H9 (cell line): ENCODE data around the gene EAF1. TPM values are rescaled to one million over a fixed set of nuclear protein-coding genes. Genes with fewer than 3 reads are reported as not detected.
"Not testable (repeated sequence)": the region's sequence is repeated elsewhere in the genome, so short reads cannot be mapped to it uniquely, and the experiment has no call there.

Experiments used
- DNase-seq: peaks from one replicate; pipeline ENCODE4 v3.0.0-alpha.2; 2017
- H2AFZ ChIP-seq: one replicate; pipeline ENCODE4 v1.6.1; 2013; ENCODE audit warnings: mild to moderate bottlenecking, low read length, control low read depth, moderate library complexity
- H2AK5ac ChIP-seq: 2 replicates; pipeline ENCODE4 v1.6.1; 2013; ENCODE audit warnings: low read length, control low read depth, mixed read lengths; ENCODE audit not compliant: insufficient read length
- H2BK120ac ChIP-seq: one replicate; pipeline ENCODE4 v1.6.1; 2013; ENCODE audit warnings: low read depth, mild to moderate bottlenecking, low read length, control low read depth, inconsistent platforms; ENCODE audit not compliant: poor library complexity, severe bottlenecking
- H2BK12ac ChIP-seq: 2 replicates; pipeline ENCODE4 v1.6.1; 2013; ENCODE audit warnings: low read length, control low read depth, mixed read lengths, low read depth; ENCODE audit not compliant: insufficient read length
- H2BK15ac ChIP-seq: 2 replicates; pipeline ENCODE4 v1.6.1; 2013; ENCODE audit warnings: low read depth, low read length, control low read depth
- H2BK20ac ChIP-seq: one replicate; pipeline ENCODE4 v1.6.1; 2013; ENCODE audit warnings: low read depth, mild to moderate bottlenecking, low read length, control low read depth, inconsistent platforms; ENCODE audit not compliant: poor library complexity, severe bottlenecking
- H2BK5ac ChIP-seq: 2 replicates; pipeline ENCODE4 v1.6.1; 2013; ENCODE audit warnings: low read length, control low read depth, mixed read lengths; ENCODE audit not compliant: insufficient read length
- H3K14ac ChIP-seq: 2 replicates; pipeline ENCODE4 v1.6.1; 2013; ENCODE audit warnings: low read length, control low read depth; ENCODE audit not compliant: insufficient read depth
- H3K18ac ChIP-seq: 2 replicates; pipeline ENCODE4 v1.6.1; 2013; ENCODE audit warnings: low read depth, mild to moderate bottlenecking, mixed read lengths, low read length, control low read depth; ENCODE audit not compliant: insufficient read length
- H3K23ac ChIP-seq: 2 replicates; pipeline ENCODE4 v1.6.1; 2013; ENCODE audit warnings: low read length, control low read depth, mixed read lengths, low read depth; ENCODE audit not compliant: insufficient read length
- H3K23me2 ChIP-seq: 2 replicates; pipeline ENCODE4 v1.6.1; 2013; ENCODE audit warnings: low read depth, mild to moderate bottlenecking, mixed read lengths, low read length, control low read depth; ENCODE audit not compliant: insufficient read length, poor library complexity, severe bottlenecking
- H3K27ac ChIP-seq: 2 replicates; pipeline ENCODE4 v1.5.1; 2013; ENCODE audit warnings: low read length, control low read depth, mixed read lengths, low read depth; ENCODE audit not compliant: insufficient read length
- H3K27me3 ChIP-seq: 2 replicates; pipeline ENCODE4 v1.6.1; 2013; ENCODE audit warnings: low read length, control low read depth, inconsistent platforms; ENCODE audit not compliant: insufficient read depth
- H3K4ac ChIP-seq: 2 replicates; pipeline ENCODE4 v1.6.1; 2013; ENCODE audit warnings: low read depth, mild to moderate bottlenecking, control low read depth, inconsistent platforms, low read length, moderate library complexity
- H3K4me1 ChIP-seq: 2 replicates; pipeline ENCODE4 v1.6.1; 2013; ENCODE audit warnings: low read length, control low read depth, inconsistent platforms; ENCODE audit not compliant: insufficient read depth
- H3K4me2 ChIP-seq: 2 replicates; pipeline ENCODE4 v1.6.1; 2013; ENCODE audit warnings: low read length, control low read depth, mixed read lengths; ENCODE audit not compliant: insufficient read length, insufficient read depth
- H3K56ac ChIP-seq: 2 replicates; pipeline ENCODE4 v1.6.1; 2013; ENCODE audit warnings: low read depth, mild to moderate bottlenecking, mixed read lengths, low read length, control low read depth; ENCODE audit not compliant: insufficient read length
- H3K79me1 ChIP-seq: 2 replicates; pipeline ENCODE4 v1.6.1; 2013; ENCODE audit warnings: low read depth, mild to moderate bottlenecking, moderate library complexity, low read length, control low read depth, inconsistent platforms; ENCODE audit not compliant: insufficient read depth, poor library complexity, severe bottlenecking
- H3K79me2 ChIP-seq: 2 replicates; pipeline ENCODE4 v1.6.1; 2013; ENCODE audit warnings: low read length, control low read depth, inconsistent platforms; ENCODE audit not compliant: insufficient read depth
- H3K9ac ChIP-seq: 2 replicates; pipeline ENCODE4 v1.6.1; 2013; ENCODE audit warnings: low read length, control low read depth, mixed read lengths; ENCODE audit not compliant: insufficient read length; ENCODE audit errors: extremely low read depth
- H3K9me3 ChIP-seq: one replicate; pipeline ENCODE4 v1.6.1; 2013; ENCODE audit warnings: low read depth, low read length, inconsistent platforms; ENCODE audit not compliant: control insufficient read depth
- H3T11ph ChIP-seq: one replicate; pipeline ENCODE4 v1.6.1; 2013; ENCODE audit warnings: mild to moderate bottlenecking, low read length, control low read depth, inconsistent platforms
- H4K20me1 ChIP-seq: one replicate; pipeline ENCODE4 v1.6.1; 2013; ENCODE audit not compliant: control insufficient read depth, insufficient read length, insufficient read depth
- H4K5ac ChIP-seq: 2 replicates; pipeline ENCODE4 v1.6.1; 2013; ENCODE audit warnings: low read depth, mild to moderate bottlenecking, mixed read lengths, low read length, control low read depth; ENCODE audit not compliant: insufficient read length
- H4K8ac ChIP-seq: replicated peaks from 2 replicates; pipeline ENCODE4 v1.6.1; 2013; ENCODE audit warnings: low read length, control low read depth, mixed read lengths, low read depth; ENCODE audit not compliant: insufficient read length
- H4K91ac ChIP-seq: 2 replicates; pipeline ENCODE4 v1.6.1; 2013; ENCODE audit warnings: low read depth, mild to moderate bottlenecking, moderate library complexity, mixed read lengths, low read length, control low read depth; ENCODE audit not compliant: insufficient read length
- H3K27ac Mint-ChIP-seq, 3 experiments: 2 replicates in 2 of 3; 3 replicates in 1 of 3; pipeline ENCODE4 v1.8.0; 2020 to 2021; ENCODE audit warnings: mixed read lengths in 3 of 3, mild to moderate bottlenecking in 1 of 3, moderate library complexity in 1 of 3
- H3K27me3 Mint-ChIP-seq: 2 replicates; pipeline ENCODE4 v1.8.0; 2021; ENCODE audit warnings: low read depth, mild to moderate bottlenecking, moderate library complexity, mixed read lengths
- H3K36me3 Mint-ChIP-seq, 3 experiments: 2 replicates in 2 of 3; 3 replicates in 1 of 3; pipeline ENCODE4 v1.8.0; 2020 to 2021; ENCODE audit warnings: low read depth in 3 of 3, mixed read lengths in 3 of 3; ENCODE audit not compliant: insufficient read depth in 1 of 3
- H3K4me1 Mint-ChIP-seq, 2 experiments: 2 replicates each; pipeline ENCODE4 v1.8.0; 2020; ENCODE audit warnings: mixed read lengths in 2 of 2
- H3K4me3 Mint-ChIP-seq, 2 experiments: 2 replicates in 1 of 2; 3 replicates in 1 of 2; pipeline ENCODE4 v1.8.0; 2020 to 2021; ENCODE audit warnings: mild to moderate bottlenecking in 2 of 2, mixed read lengths in 2 of 2, moderate library complexity in 1 of 2
- H3K9me3 Mint-ChIP-seq, 2 experiments: 2 replicates in 1 of 2; 3 replicates in 1 of 2; pipeline ENCODE4 v1.8.0; 2020; ENCODE audit warnings: mild to moderate bottlenecking in 2 of 2, mixed read lengths in 2 of 2, moderate library complexity in 1 of 2
- WGBS: extraction: QIAGEN DNeasy Blood & Tissue Kit; methylation state at CpG from one replicate; pipeline ENCODE4 v1.1.7; 2013; ENCODE audit warnings: missing lambda C conversion rate, low lambda C conversion rate, mixed read lengths; ENCODE audit not compliant: insufficient read length; ENCODE audit errors: extremely low coverage; 5-methylcytosine and 5-hydroxymethylcytosine counted together
- total RNA-seq: library from RNA; stranded (reverse); gene quantifications from 2 replicates; pipeline ENCODE4 v1.2.1, GENCODE V29; 2021
- TF ChIP-seq, protein P1 (sequence below): fragments of 200-600 bp; sonication (generic); conservative IDR thresholded peaks from 3 replicates; pipeline ENCODE4 v1.8.0; 2021; ENCODE audit warnings: antibody characterized with exemption, mild to moderate bottlenecking

Gene EAF1
- total RNA-seq, 1 experiment from 2014 or later = 34.3 TPM

DNA sequence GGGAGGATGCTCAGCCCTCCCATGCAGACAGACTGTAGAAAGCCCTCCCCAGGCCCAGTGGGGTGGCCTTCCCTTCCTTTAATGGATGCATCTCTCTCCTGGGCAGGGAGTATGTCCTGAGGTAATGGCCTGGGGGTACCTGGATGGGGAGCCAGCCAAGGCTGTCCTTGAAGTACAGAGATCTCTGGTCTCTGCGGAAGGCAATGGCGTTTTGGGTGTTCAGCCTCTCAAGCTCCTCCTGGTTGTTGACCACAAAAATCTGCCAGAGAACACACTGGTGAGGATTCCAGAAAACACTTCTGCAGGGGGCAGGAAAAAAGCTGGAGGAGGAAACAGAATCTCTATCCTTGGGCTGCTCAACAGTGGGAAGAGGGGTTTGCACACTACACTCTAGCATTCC, 28.9 kb downstream of the EAF1 start:
- Histone ChIP-seq H2AFZ (no peak overlapping the region), H4K5ac (no peak overlapping the region)
- no CpG with 5 or more reads among the region's 2 CpGs for WGBS

DNA sequence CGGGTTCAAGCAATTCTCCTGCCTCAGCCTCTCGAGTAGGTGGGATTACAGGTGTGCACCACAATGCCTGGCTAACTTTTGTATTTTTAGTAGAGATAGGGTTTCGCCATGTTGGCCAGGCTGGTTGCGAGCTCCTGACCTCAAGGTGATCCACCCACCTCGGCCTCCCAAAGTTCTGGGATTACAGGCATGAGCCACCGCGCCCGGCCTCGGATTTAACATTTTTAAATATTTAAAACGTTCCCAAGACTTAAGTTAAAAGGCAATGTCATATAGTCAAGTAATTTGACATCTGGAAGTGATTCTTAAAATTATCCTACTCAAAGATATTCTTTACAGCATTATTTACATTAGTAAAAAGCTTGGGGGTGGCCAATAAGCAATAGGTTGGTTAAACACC, 29.5 kb downstream of the EAF1 start:
- not testable (repeated sequence) for H3K27me3 Mint-ChIP-seq, H3K4me1 ChIP-seq, H2AFZ ChIP-seq, H3K36me3 Mint-ChIP-seq, H4K91ac ChIP-seq, H4K8ac ChIP-seq, H3K79me2 ChIP-seq, H3K9me3 ChIP-seq, H3K9me3 Mint-ChIP-seq, H3K18ac ChIP-seq, H3K4ac ChIP-seq, H2BK5ac ChIP-seq, H2BK20ac ChIP-seq, H4K5ac ChIP-seq, H3K14ac ChIP-seq, H3K23ac ChIP-seq, H3K4me1 Mint-ChIP-seq, H3K27ac ChIP-seq, H3K56ac ChIP-seq, H2BK15ac ChIP-seq, H3K27ac Mint-ChIP-seq, H3K4me3 Mint-ChIP-seq, H3K4me2 ChIP-seq, H3T11ph ChIP-seq, H2AK5ac ChIP-seq, H2BK12ac ChIP-seq, H3K79me1 ChIP-seq, H3K27me3 ChIP-seq, H4K20me1 ChIP-seq, H2BK120ac ChIP-seq, H3K9ac ChIP-seq, DNase-seq, H3K23me2 ChIP-seq
- WGBS = no CpG with 5 or more reads among the region's 10 CpGs

More for the DNA sequence above, 28.9 kb downstream of the EAF1 start:
- Histone ChIP-seq H2BK20ac (no peak overlapping the region), H2BK15ac (no peak overlapping the region), H3K27me3 (no peaks in the 10 kb centered on the region), H2BK12ac (no peak overlapping the region), H4K20me1 (no peaks in the 10 kb centered on the region), H3K23me2 (no peaks in the 10 kb centered on the region), H3K9me3 (no peaks in the 10 kb centered on the region), H3K23ac (no peak overlapping the region), H3T11ph (no peak overlapping the region), H3K4ac (no peak overlapping the region), H3K27ac (no peak overlapping the region), H3K18ac (no peak overlapping the region), H2AK5ac (no peak overlapping the region), H3K56ac (no peak overlapping the region), H2BK5ac (no peak overlapping the region), H3K79me2 (no peaks in the 10 kb centered on the region), H4K8ac (no peak overlapping the region), H2BK120ac (no peak overlapping the region), H4K91ac (no peak overlapping the region), H3K4me1 (no peaks in the 10 kb centered on the region), H3K79me1 (no peaks in the 10 kb centered on the region), H3K14ac (no peak overlapping the region), H3K9ac (no peak overlapping the region), H3K4me2 (no peak overlapping the region)
- Mint-ChIP-seq H3K27ac (no peak overlapping the region), H3K9me3 (no peaks in the 10 kb centered on the region), H3K27me3 (peaks cover 2% of the 10 kb centered on the region), H3K4me1 (no peaks in the 10 kb centered on the region), H3K4me3 (no peak overlapping the region), H3K36me3 (no peaks in the 10 kb centered on the region)
- DNase-seq = no peak
- TF ChIP-seq, protein P1, sequence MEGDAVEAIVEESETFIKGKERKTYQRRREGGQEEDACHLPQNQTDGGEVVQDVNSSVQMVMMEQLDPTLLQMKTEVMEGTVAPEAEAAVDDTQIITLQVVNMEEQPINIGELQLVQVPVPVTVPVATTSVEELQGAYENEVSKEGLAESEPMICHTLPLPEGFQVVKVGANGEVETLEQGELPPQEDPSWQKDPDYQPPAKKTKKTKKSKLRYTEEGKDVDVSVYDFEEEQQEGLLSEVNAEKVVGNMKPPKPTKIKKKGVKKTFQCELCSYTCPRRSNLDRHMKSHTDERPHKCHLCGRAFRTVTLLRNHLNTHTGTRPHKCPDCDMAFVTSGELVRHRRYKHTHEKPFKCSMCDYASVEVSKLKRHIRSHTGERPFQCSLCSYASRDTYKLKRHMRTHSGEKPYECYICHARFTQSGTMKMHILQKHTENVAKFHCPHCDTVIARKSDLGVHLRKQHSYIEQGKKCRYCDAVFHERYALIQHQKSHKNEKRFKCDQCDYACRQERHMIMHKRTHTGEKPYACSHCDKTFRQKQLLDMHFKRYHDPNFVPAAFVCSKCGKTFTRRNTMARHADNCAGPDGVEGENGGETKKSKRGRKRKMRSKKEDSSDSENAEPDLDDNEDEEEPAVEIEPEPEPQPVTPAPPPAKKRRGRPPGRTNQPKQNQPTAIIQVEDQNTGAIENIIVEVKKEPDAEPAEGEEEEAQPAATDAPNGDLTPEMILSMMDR = no peak
